ENCODE data around the gene CFLAR. TPM values are rescaled to one million over a fixed set of nuclear protein-coding genes. Genes with fewer than 3 reads are reported as not detected.

Gene CFLAR
- total and polyA plus RNA-seq, 2 of the 4 experiments (the other 2 are of a cell fraction), result 29.2 to 59.9 TPM

- no peak overlapping the region for H2BK20ac ChIP-seq (ENCODE audit: low read depth, low read length)
- no CpG with 5 or more reads among the region's 3 CpGs for WGBS, 2 experiments (ENCODE audit: extremely low coverage in 2 of 2, insufficient read length in 1 of 2)
- no peak overlapping the region for H3K4me3 ChIP-seq (ENCODE audit: insufficient read depth, low read depth, low read length)
- H3K9ac ChIP-seq (ENCODE audit: low read depth, low read length), result no peak overlapping the region
- intact Hi-C loops (cut with micrococcal nuclease), result no loop called here
- H3K4me2 ChIP-seq (ENCODE audit: low read depth, low read length), result no peak overlapping the region
- no peaks in the 10 kb centered on the region for H3K9me3 ChIP-seq (ENCODE audit: control insufficient read depth, insufficient read depth, low read length)
- no peak overlapping the region for H2AK9ac ChIP-seq (replicated peaks; ENCODE audit: low read depth, low read length, poor library complexity)
- peaks cover 48% of the 10 kb centered on the region for H3K36me3 ChIP-seq (ENCODE audit: control insufficient read depth, insufficient read depth, low read length)
- H3K14ac ChIP-seq (replicated peaks; ENCODE audit: low read depth, low read length), result no peak overlapping the region
- no peak overlapping the region for H4K5ac ChIP-seq (ENCODE audit: low read depth, low read length)
- peak overlapping the region; percentile 37; the same call in 1 of the 2 replicates for H2AK5ac ChIP-seq (ENCODE audit: low read depth, low read length)
- no peak overlapping the region for H2BK15ac ChIP-seq (ENCODE audit: low read depth, low read length)
- H2BK120ac ChIP-seq (ENCODE audit: low read depth, low read length), result no peak overlapping the region
- H3K18ac ChIP-seq (ENCODE audit: low read depth, low read length), result no peak overlapping the region
- H3K9me1 ChIP-seq (ENCODE audit: insufficient read depth, low read length), result peaks cover 12% of the 10 kb centered on the region
- ATAC-seq (ENCODE audit: low read depth), result 0 out of 2 replicates have a peak, but pooled peaks have one; percentile 40
- no peak overlapping the region for H3K23ac ChIP-seq (ENCODE audit: low read depth, low read length)
- no peak overlapping the region for H3K4ac ChIP-seq (ENCODE audit: low read depth, low read length)
- no peak overlapping the region for H2AFZ ChIP-seq (replicated peaks; ENCODE audit: low read length, poor library complexity)
- H4K8ac ChIP-seq (ENCODE audit: low read depth in 2 of 2, low read length in 2 of 2), result no peak overlapping the region; a peak in 1 of 4 replicates
- peak overlapping the region; percentile 63 for H2BK5ac ChIP-seq (ENCODE audit: low read depth, low read length, poor library complexity, severe bottlenecking)
- dilution Hi-C loops (cut with HindIII; ENCODE audit: low sequenced_read_pairs, unreplicated experiment), result no loop called here
- no peaks in the 10 kb centered on the region for H3K27me3 ChIP-seq (ENCODE audit: control insufficient read depth, insufficient read depth, low read length)
- no peak overlapping the region for H3K56ac ChIP-seq (ENCODE audit: extremely low read depth, insufficient read depth, low read length)
- CTCF ChIA-PET, result no interaction called here
- no TSS peak for BruUV-seq (replicated peaks)
- H3K4me1 ChIP-seq (ENCODE audit: control insufficient read depth, insufficient read depth, low read length), result no peaks in the 10 kb centered on the region; the same call in 1 of the 2 replicates
- TF ChIP-seq NFE2L2 (IDR thresholded peaks at IDR 0.05; ENCODE audit: low read depth, low read length), result no peak
- no peak for TF ChIP-seq RCOR1 (IDR thresholded peaks at IDR 0.05; ENCODE audit: insufficient replicate concordance, low read length)
- TF ChIP-seq, protein P1, sequence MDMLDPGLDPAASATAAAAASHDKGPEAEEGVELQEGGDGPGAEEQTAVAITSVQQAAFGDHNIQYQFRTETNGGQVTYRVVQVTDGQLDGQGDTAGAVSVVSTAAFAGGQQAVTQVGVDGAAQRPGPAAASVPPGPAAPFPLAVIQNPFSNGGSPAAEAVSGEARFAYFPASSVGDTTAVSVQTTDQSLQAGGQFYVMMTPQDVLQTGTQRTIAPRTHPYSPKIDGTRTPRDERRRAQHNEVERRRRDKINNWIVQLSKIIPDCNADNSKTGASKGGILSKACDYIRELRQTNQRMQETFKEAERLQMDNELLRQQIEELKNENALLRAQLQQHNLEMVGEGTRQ (IDR thresholded peaks at IDR 0.05; ENCODE audit: low read depth, low read length), result no peak
- no peak for TF ChIP-seq CHD1 (IDR thresholded peaks at IDR 0.05; ENCODE audit: low read depth, low read length)
- no peak for TF ChIP-seq BHLHE40 (IDR thresholded peaks at IDR 0.05; ENCODE audit: low read depth, low read length)
- TF ChIP-seq, protein P2, sequence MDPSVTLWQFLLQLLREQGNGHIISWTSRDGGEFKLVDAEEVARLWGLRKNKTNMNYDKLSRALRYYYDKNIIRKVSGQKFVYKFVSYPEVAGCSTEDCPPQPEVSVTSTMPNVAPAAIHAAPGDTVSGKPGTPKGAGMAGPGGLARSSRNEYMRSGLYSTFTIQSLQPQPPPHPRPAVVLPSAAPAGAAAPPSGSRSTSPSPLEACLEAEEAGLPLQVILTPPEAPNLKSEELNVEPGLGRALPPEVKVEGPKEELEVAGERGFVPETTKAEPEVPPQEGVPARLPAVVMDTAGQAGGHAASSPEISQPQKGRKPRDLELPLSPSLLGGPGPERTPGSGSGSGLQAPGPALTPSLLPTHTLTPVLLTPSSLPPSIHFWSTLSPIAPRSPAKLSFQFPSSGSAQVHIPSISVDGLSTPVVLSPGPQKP (IDR thresholded peaks at IDR 0.05; ENCODE audit: borderline replicate concordance, low read depth, low read length), result no peak
- TF ChIP-seq MXI1 (IDR thresholded peaks at IDR 0.05; ENCODE audit: borderline replicate concordance, low read depth, low read length), result no peak
- TF ChIP-seq CEBPB (IDR thresholded peaks at IDR 0.05; ENCODE audit: low read depth, low read length), result no peak
- TF ChIP-seq FOS (IDR thresholded peaks at IDR 0.05; ENCODE audit: low read depth, low read length), result no peak
- H3K79me1 ChIP-seq (ENCODE audit: low read depth in 1 of 2, low read length in 2 of 2), result peaks cover 27 to 52% of the 10 kb centered on the region in 2 experiments
- POLR2A ChIA-PET (ENCODE audit: unreplicated experiment), result no interaction called here
- no peaks in the 10 kb centered on the region for H4K20me1 ChIP-seq (ENCODE audit: insufficient read depth, low read length)
- no peak for DNase-seq
- in situ Hi-C loops (cut with MboI; ENCODE audit: low sequenced_read_pairs), result no loop called here
- H3K27ac ChIP-seq (ENCODE audit: insufficient read depth, low read length), result no peak overlapping the region
- no peak overlapping the region for H4K91ac ChIP-seq (ENCODE audit: insufficient read depth, low read depth, low read length)
These were observed 20.9 kb downstream of the CFLAR start for GRCh38 chr2:201136889-201137321.

Data from IMR-90 (cell line).